Hepatic stellate cell (primary cell): ENCODE measurements around the gene BPIFB6.

ENCODE experiments used
- DNase-seq: peaks from one replicate; pipeline ENCODE4 v3.0.0; 2011; ENCODE audit warnings: low spot score

BPIFB6 gene

DNA sequence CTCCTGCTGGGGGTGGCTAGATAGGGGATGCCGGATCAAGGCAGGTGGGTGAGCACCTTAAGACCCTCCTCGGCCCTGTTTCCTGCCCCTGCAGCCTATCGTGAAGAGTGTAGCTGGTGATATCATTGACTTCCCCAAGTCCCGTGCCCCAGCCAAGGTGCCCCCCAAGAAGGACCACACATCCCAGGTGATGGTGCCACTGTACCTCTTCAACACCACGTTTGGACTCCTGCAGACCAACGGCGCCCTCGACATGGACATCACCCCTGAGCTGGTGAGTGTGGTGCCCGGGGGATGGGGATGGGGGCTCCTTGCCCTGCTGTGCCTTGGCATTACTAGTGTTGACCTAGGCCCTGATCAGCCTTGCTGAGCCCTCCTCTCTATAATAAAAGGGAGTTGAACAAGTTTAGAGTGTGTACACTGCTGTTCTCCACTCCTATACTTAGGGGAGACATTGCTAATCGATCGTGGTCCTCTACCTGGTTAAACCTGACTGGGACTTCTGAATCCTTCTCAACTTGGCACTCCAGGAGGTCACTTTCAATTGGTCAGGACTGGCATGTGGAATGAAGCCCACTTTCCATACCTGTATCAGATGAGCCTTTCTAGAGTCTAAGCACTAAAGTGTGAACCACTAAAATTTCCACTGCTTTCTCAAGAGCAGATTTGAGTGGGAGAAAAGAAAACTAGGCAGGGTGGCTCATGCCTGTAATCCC is 33.3 kb downstream of the BPIFB6 start:
- no peak for DNase-seq

DNA sequence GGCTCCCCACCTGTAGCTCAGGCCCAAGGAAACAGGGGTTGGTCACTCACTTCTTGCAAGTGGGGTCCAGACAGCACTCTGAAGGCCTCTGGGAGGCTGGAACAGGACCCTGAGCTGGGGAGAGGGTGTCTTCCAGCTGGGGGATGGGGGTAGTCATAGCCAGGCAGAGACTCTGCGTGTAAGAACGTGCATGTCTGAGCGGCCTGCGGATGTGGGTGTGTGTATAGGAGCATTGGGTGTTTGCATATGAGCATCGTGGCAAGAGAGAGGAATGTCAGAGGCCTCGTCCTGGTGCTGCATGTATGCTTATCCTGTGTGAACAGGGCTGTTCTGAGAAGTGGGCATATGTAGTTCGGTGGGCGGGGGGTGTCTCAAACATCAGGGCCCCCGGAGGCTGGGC is 34.3 kb downstream of the BPIFB6 start:
- DNase-seq: no peak

DNA sequence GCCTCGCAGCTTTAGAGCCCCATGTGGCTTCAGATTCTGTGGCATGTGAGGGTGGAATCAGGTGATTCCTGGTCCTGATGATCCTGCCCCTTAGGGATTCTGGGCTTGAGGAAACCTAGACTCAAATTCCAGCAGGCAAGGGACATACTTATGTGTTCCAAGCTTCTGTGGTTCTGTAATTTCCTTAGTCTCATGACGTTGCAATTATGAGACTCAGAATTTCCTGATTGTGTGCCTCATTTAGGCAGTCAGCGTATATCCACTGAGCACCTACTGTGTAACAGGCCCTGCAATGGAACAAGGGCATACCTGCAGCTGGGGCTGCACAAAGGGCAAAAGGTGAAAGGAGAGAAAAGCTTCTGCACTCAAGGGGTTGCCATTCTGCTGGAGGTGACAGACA is 36.4 kb downstream of the BPIFB6 start:
- no peak for DNase-seq

DNA sequence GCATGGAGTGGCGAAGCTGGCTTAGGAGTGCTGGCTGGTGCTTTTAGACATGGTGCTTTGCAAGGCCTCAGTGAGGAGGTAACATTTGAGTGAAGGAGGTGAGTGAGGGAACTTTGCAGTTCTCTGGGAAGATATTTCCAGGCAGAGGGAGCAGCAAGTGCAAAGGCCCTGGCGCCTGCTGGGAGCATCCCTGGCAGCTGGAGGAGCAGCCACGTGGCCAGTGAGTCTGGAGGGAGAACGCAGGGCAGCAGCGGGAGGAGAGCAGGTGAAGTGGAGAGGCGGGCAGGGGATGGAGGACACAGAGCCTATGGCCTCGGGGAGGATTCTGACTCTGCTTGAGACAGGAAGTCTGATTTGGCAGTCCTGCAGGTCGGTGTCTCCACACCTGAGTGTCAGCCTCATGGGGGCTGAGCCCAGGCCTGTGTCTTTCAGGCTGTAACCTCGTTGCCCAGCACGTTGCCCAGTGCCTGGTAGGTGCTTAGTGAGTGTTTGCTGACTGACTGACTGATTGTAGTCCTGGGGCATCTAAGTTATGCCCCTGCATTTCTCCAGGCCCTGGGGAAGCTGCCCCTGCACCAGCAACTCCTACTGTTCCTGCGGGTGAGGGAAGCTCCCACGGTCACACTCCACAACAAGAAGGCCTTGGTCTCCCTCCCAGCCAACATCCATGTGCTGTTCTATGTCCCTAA is 36.9 kb downstream of the BPIFB6 start:
- DNase-seq: no peak

DNA sequence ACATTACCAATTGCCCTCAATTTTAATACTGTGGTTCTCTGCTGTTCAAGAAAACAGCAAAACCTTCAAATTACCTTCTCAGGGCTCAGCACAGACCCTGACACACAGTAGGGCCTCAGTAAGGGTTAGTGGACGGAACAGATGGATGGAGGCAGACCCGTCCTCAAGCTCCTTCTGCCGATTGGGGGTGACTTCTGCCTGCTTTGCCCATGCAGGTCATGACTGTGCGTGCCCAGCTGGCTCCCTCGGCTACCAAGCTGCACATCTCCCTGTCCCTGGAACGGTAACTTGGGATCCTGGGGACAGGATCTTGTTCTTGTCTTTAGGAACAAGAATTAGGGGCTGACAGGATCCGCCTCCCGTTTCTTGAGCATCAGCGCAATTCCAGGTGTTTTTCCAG is 38.2 kb downstream of the BPIFB6 start:
- DNase-seq: no peak

DNA sequence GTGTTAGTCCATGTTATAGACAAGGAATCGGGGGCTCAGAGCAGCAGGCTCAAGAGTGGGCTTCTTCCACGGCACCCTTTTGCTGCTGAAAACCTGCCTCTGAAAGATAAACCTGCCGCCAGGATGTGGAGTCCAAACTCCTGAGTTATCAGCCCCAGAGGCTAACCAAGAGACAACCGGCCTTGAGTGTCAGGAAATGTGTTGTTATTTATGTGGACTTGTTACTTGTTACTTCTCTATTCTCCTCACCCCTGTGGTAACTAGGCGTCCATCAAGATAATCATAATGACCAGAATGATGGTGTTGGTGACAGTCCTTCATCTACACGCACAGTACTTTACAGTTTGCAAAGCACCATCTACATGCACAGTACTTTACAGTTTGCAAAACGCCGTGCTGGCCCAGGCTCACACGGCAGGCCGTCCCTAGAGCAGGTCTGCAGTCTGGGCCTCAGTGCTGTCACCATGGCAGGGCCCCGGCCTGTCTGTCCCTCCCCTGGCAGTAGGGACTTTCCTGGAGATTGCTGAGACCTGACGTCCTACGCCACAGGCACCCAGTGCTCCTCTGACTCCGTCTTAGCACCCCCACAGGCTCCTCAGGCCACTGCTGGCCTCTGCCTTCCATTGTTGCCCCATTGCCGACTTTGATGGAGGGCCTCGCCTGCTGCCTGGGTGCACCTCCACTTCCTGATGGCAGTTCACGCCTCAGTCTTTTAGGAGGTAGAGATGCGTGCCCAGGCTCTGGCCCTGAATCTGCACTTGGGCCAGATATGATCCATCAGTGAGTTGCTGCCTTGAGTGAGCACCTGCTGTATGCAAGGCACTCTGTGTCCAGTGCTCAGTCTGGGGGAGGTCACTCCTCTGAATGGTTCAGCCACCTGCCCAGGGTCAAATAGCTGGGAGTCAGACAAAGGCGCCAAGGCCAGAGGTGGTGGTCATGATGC is 38.9 kb downstream of the BPIFB6 start:
- no peak for DNase-seq

DNA sequence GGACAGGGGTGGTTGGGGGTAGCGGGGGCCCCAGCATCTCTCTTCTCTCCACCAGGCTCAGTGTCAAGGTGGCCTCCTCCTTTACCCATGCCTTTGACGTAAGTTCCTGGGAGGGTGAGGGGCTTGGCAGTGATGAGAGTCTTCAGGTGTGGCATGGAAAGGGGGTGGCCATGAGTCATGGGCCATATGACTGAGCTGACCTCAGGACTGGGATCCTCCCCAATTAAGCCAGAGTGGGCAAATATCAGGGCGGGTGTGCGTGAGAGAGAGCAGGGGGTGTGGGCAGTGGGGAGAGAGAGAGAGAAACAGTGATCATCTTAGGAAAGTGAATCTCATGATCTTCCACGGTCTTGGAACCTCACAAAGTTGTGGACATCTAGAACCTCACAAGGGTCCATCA is 39.8 kb downstream of the BPIFB6 start:
- no peak for DNase-seq

DNA sequence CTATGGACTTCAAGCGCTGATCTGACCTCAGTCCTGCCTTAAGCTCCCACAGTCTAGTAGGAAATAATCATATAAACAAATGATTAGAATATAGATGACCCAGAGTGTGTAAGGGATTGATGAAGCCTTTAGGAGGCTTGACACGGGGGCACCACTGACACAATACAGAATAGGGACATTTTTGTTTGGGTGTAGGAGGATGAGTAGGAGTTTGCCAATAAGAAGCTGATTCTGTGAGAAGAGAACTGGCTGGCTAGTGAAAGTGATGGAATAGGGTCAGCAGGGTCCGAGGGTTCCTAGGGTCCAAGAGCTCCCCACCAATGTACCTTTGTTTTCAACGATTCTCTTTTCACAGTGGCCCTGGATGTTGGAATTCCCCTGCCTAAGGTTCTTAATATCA is 40.9 kb downstream of the BPIFB6 start:
- DNase-seq: no peak

DNA sequence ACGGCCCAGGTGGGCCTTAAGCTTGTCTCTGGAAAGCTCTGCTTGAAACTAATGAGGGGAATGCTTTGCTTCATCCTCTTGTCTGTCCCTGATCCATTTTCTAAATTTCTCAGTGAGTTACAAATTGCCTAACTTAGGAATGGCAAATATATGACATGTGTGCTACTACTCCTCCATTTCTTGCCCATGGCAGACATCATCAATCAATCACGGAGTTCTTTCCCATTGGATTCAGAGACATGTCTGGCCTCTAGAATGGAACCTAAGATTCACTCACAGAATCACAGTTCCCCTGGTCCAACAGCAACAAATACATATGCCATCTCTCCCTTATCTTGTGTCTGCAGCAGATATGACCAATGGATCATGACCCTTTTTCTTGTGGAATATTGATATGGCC is 41.4 kb downstream of the BPIFB6 start:
- DNase-seq: no peak

DNA sequence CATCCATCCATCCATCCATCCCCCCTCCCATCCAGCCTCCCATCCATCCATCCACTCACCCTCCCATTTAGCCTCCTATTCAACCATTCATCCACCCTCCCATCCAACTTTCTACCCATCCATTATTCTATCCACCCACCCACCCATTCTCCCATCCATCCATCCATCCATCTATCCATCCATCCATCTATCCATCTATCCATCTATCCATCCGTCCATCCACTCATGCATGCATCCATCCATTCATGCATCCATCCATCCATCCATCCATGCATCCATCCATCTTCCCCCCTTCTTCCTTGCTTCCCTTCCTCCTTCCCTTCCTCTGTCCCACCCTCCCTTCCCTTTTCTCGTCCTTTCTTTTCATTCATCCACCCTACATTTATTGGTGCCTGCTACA is 43.2 kb downstream of the BPIFB6 start:
- no peak for DNase-seq

DNA sequence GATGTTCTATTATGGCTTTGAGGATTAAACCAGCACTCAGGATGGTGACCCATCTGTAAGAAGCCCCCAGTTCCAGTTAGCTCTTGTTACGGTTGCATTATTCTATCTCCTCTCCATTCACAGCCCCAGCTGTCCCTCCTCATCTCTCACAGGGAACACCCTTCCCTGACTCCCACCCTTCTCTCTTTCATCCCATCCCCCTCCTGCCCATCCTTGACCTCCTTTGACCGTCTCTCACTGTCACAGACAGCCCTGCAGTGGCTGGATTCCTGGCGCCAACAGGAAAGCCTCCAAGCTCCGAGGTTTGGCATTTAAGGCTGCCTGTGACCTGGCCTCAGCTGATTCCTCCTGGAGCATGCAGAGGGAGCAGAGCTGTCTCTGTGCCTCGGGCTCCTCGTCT is 43.8 kb downstream of the BPIFB6 start:
- DNase-seq: no peak

DNA sequence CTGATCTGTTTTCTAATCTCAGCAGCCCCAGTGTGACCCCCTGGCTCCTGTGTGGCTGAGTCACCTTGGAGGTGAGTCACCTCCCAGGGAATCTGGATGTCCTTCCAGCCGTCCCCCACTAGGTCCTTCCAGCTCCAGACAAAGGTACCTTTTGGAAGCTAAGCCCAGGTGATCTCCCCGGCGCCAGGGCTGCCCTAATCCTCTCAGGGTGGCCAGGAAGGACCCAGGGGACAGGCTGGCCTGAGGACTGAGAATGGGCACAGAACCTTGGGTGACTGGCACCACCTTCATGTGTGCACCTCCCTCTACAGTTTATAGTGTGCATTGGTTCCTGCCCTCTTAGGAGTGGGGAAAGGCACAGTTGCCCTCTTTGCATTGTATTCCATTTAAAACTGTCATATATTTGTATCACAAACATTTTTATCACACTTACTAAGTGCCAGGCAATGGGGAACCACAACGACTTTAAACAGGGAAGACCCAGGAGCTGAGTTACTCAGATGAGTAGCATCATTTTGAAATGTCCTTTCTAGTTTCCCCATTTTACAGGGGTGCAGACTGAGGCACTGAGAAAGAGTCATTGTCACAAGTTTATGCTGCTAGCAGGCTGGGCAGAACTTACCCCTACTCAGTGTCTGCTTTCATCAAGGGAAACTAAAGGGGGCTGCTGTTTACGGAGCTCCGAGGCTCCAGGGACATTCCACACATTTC is 45.4 kb downstream of the BPIFB6 start:
- no peak for DNase-seq

DNA sequence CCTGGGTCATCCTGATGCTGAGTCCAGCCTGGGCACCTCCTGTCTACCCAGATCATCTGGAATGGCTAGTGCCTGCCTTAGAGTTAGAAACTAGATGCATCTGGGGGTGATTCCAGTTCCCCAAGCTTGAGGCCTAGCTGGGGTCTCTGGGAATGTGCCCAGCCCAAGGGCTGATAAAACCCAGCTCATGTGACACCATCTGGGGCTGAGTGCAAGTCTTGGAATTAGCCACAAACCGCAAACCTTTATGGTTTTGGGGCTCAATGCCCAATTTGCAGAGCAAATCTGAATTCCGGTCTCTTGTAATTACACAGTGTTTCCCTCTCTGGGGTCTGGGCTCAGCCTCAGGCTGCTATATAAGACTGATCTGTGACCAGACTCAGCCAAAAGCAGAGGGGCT is 47.8 kb downstream of the BPIFB6 start, which contains the start of gene BPIFB4:
TSS of gene BPIFB4 (plus strand) at position 385 of the 400 bp plus-strand sequence. CDS start 1,884 bp downstream, outside the sequence.
- DNase-seq: no peak

DNA sequence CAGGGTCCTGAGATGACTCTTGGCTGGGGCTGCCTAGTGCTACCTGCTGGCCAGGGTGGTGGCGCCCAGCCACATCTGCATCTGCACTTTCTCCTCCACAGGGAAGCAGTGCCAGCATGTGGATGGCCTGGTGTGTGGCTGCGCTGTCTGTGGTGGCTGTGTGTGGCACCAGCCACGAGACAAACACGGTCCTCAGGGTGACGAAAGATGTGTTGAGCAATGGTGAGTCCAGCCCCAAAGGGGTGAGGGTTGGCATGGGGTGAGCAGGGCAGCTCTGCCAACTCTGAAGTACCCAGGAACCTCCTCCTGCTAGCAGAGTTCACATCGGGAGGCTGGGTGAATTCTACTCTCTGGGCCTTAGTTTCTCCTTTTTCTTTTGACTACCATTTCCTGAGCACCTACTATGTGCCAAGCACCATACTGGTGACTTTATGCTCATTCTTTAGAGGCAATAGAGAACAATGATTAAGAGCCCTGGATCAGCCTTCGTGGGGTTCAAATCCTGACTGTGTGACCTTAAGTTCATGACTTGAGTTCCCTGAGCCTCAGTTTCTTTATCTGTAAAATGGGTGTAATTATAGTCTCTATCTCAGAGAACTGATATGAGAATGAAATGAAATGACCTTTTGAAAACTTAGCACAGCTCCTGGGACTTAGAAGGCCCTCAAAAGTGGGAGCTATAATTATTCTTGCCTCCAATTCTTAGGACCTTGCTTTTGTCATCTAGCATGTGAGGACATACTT is 50.1 kb downstream of the BPIFB6 start:
- no peak for DNase-seq

DNA sequence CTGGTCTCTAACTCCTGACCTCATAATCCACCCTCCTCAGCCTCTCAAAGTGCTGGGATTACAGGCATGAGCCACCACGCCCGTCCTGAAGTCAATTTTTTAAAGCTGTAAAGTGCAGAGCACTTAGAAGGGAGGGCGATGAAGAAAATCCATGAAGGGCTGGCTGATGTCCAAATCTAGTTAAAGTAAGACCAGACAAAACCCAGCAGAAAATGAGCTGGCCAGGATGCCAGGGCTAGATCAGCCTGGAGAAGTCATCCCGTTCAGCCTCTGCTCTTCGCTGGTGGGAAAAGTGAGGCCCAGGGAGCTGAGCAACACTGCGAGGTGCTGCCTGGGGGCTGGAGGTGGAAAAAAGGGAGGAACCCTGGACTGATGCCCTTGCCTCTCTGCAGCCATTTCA is 51.1 kb downstream of the BPIFB6 start:
- DNase-seq: no peak

DNA sequence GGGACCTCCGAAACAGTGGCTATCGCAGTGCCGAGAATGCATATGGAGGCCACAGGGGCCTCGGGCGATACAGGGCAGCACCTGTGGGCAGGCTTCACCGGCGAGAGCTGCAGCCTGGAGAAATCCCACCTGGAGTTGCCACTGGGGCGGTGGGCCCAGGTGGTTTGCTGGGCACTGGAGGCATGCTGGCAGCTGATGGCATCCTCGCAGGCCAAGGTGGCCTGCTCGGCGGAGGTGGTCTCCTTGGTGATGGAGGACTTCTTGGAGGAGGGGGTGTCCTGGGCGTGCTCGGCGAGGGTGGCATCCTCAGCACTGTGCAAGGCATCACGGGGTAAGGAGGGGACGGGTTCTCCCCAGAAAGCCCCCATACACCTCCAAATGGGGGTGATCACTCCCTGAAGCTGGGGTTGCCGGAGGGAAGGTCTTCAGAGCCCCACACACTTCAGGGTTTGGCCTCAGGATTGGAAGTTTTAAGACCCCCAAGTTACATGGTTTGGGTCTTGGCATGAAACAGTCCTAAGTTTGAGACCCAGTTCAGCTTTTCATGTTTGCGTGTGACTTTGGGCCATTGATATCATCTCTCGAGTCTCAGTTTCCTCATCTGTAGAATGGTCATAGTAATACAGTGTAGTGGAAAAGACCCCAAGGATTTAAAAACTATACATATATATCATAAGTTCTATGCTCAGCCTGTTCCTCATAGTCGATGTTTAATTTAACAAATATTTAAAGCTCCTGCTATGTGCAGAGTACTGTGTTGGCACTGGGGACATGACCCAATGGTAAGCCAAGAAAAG is 52.3 kb downstream of the BPIFB6 start:
- DNase-seq: no peak

DNA sequence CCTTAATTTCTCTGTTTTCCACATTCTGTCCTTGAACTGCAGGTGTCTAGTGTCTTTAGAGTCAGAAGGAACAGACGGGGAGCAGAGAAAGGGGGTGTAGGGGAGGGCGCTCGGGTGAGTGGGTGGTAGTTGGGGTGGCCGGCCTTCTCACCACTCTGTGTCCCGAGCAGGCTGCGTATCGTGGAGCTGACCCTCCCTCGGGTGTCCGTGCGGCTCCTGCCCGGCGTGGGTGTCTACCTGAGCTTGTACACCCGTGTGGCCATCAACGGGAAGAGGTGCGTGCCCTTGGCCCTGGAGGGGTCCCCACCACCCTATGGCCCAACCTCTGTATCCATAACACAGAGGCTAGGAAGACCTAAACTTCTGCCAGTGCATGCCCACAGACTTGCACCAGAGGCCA is 53.3 kb downstream of the BPIFB6 start:
- no peak for DNase-seq

DNA sequence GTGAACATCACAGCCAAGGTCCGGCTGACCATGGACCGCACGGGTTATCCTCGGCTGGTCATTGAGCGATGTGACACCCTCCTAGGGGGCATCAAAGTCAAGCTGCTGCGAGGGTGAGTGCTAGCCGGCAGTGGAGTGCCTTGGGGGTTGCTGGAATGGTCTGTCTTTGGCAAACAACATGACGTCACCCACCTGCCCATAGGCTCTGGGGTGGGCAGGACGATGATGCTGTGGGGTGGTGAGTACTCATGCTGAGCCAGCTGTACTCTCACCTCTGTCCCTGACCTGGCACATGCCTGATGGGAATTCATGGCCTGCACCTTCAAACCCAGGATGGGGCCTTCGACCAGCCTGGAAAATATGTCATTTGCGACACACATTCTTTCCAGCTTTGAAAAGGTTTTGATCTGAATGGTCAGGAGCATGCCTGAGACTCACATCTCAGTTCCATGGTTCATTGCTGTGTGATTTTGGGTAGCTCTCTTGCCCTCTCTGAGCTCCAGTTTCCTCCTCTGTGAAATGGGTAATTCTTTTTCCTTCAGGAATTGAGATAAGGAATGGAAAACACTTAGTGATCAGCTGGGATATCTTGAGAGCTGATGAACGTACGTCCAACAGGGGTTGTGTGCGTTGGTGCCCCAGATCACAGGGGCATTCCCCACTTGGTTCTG is 54.7 kb downstream of the BPIFB6 start:
- no peak for DNase-seq

DNA sequence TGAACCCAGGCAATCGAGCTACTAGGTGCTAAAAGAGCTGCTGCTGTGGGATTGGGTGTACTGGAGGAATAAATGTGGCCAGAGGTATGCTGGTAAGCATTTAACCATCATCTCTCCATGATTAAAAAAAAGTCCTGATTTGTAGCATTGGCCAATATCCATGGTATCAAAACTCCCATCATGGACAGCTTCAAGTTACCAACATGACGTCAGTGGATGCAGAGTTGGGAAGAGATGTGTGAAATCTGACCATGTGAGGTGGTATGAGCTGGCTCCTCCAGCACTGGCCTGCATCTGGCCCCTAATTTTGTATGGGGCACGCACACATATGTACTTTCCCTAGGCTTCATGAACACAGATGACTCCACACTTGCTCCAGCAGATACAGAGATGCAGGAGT is 59.7 kb downstream of the BPIFB6 start:
- no peak for DNase-seq

DNA sequence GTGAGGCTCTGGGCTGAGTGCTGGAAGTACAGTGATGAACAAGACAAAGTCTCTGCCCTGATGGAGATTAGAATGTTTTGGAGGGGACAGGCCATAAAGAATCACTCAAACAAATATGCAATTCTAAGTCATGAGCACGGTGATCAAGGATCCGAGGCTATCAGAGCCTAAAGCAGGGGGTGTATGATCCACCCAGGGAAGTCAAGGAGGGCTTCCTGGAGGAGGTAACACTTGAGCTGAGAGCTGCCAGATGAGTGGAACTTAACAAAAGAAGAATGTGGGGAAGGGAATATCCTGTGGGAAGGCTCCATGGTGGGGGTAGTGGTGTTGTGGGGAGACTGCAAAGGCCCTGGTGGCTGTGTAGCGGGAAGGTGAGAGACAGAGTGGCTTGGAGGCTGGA is 60.2 kb downstream of the BPIFB6 start:
- no peak for DNase-seq
